ENCODE results near the gene TEC.

Gene TEC

GRCh38 chr4:48269861-48270522, 354 bp upstream of the TEC start:
- H2AFZ ChIP-seq, result peak overlapping the region; percentile 95
- no peaks in the 10 kb centered on the region for H3K27me3 ChIP-seq (ENCODE audit: control insufficient read depth, insufficient read depth, low read length)
- peak overlapping the region; percentile 73 for H3K4me3 ChIP-seq (ENCODE audit: low read depth, low read length)
- H3K9ac ChIP-seq, result no peak overlapping the region
- H3K4me1 ChIP-seq, result peaks cover 6% of the 10 kb centered on the region
- H3K4me2 ChIP-seq (ENCODE audit: low read length), result peak overlapping the region; percentile 88
- H3K36me3 ChIP-seq (ENCODE audit: control insufficient read depth, insufficient read depth, low read length), result no peaks in the 10 kb centered on the region
- H3K9me3 ChIP-seq (ENCODE audit: control insufficient read depth, low read length), result no peaks in the 10 kb centered on the region
- H3K27ac ChIP-seq, result peak overlapping the region; percentile 76
- no peaks in the 10 kb centered on the region for H3K79me2 ChIP-seq
- TF ChIP-seq, protein P1, sequence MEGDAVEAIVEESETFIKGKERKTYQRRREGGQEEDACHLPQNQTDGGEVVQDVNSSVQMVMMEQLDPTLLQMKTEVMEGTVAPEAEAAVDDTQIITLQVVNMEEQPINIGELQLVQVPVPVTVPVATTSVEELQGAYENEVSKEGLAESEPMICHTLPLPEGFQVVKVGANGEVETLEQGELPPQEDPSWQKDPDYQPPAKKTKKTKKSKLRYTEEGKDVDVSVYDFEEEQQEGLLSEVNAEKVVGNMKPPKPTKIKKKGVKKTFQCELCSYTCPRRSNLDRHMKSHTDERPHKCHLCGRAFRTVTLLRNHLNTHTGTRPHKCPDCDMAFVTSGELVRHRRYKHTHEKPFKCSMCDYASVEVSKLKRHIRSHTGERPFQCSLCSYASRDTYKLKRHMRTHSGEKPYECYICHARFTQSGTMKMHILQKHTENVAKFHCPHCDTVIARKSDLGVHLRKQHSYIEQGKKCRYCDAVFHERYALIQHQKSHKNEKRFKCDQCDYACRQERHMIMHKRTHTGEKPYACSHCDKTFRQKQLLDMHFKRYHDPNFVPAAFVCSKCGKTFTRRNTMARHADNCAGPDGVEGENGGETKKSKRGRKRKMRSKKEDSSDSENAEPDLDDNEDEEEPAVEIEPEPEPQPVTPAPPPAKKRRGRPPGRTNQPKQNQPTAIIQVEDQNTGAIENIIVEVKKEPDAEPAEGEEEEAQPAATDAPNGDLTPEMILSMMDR (IDR thresholded peaks at IDR 0.05), result no peak

GRCh38 chr4:48267574-48267973, 2.1 kb downstream of the TEC start:
- no peak overlapping the region for H3K4me3 ChIP-seq (ENCODE audit: low read depth, low read length)
- H3K79me2 ChIP-seq, result no peaks in the 10 kb centered on the region
- peaks cover 6% of the 10 kb centered on the region for H3K4me1 ChIP-seq

DNA sequence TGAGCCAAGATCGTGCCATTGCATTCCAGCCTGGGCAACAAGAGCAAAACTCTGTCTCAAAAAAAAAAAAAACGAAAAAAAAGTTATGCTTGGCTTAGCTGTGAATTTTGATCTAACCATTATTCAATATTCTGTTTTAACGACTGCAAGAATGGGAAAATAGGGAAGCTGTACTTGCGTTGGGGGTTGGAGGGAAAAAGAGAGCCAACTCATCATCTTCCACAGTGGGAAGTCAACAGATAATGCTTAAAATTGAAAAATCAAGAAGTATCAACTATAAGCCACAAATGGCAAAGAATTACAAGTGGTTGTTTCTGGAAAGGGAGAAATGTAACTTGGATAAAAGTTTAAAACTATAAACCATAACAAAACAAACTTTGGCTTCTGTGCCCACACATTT, 2.9 kb downstream of the TEC start:
- Histone ChIP-seq H2AFZ (no peak overlapping the region), H3K4me2 (ENCODE audit: low read length) (no peak overlapping the region), H3K9me3 (ENCODE audit: control insufficient read depth, low read length) (no peaks in the 10 kb centered on the region), H3K27ac (no peak overlapping the region), H3K36me3 (ENCODE audit: control insufficient read depth, insufficient read depth, low read length) (no peaks in the 10 kb centered on the region), H3K79me2 (no peaks in the 10 kb centered on the region), H3K9ac (no peak overlapping the region), H3K27me3 (ENCODE audit: control insufficient read depth, insufficient read depth, low read length) (no peaks in the 10 kb centered on the region), H3K4me1 (peaks cover 6% of the 10 kb centered on the region), H3K4me3 (ENCODE audit: low read depth, low read length) (no peak overlapping the region)
- TF ChIP-seq, protein P1 (IDR thresholded peaks at IDR 0.05), result no peak

More at GRCh38 chr4:48267574-48267973, 2.1 kb downstream of the TEC start:
- Histone ChIP-seq H3K36me3 (ENCODE audit: control insufficient read depth, insufficient read depth, low read length) (no peaks in the 10 kb centered on the region), H3K9ac (no peak overlapping the region), H3K4me2 (ENCODE audit: low read length) (no peak overlapping the region), H2AFZ (no peak overlapping the region), H3K9me3 (ENCODE audit: control insufficient read depth, low read length) (no peaks in the 10 kb centered on the region), H3K27me3 (ENCODE audit: control insufficient read depth, insufficient read depth, low read length) (no peaks in the 10 kb centered on the region), H3K27ac (no peak overlapping the region)
- TF ChIP-seq, protein P1 (IDR thresholded peaks at IDR 0.05), result no peak

GRCh38 chr4:48262926-48263325, 6.7 kb downstream of the TEC start:
- no peak overlapping the region for H2AFZ ChIP-seq
- H3K79me2 ChIP-seq, result no peaks in the 10 kb centered on the region
- H3K9ac ChIP-seq, result no peak overlapping the region
- H3K4me3 ChIP-seq (ENCODE audit: low read depth, low read length), result no peak overlapping the region
- H3K4me1 ChIP-seq, result no peaks in the 10 kb centered on the region
- H3K36me3 ChIP-seq (ENCODE audit: control insufficient read depth, insufficient read depth, low read length), result no peaks in the 10 kb centered on the region
- H3K4me2 ChIP-seq (ENCODE audit: low read length), result no peak overlapping the region
- H3K9me3 ChIP-seq (ENCODE audit: control insufficient read depth, low read length), result no peaks in the 10 kb centered on the region
- TF ChIP-seq, protein P1 (IDR thresholded peaks at IDR 0.05), result no peak
- H3K27me3 ChIP-seq (ENCODE audit: control insufficient read depth, insufficient read depth, low read length), result no peaks in the 10 kb centered on the region
- no peak overlapping the region for H3K27ac ChIP-seq

DNA sequence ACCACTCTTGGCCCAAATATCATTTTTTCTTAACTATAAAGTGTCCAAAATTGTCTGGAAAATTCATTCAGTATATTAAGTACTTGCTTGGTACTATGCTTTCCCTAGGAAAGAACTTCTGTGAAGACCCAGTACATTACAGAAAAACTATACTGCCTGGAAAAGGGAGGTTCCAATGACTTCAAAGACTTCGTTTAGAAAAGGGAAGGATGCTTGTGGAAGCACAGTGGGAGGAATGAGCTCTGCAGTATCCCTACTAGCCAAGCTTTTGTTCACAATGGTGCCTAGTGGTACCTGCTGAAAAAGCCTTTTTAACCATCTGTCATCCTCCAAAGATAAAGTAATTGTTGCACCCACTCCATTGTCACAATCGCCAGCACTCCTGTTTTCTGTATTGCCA, 7.2 kb downstream of the TEC start:
- Histone ChIP-seq H3K9ac (no peak overlapping the region), H3K27me3 (ENCODE audit: control insufficient read depth, insufficient read depth, low read length) (no peaks in the 10 kb centered on the region), H2AFZ (no peak overlapping the region), H3K4me3 (ENCODE audit: low read depth, low read length) (no peak overlapping the region), H3K4me2 (ENCODE audit: low read length) (no peak overlapping the region), H3K79me2 (no peaks in the 10 kb centered on the region), H3K4me1 (no peaks in the 10 kb centered on the region), H3K36me3 (ENCODE audit: control insufficient read depth, insufficient read depth, low read length) (no peaks in the 10 kb centered on the region), H3K9me3 (ENCODE audit: control insufficient read depth, low read length) (no peaks in the 10 kb centered on the region), H3K27ac (no peak overlapping the region)
- TF ChIP-seq, protein P1 (IDR thresholded peaks at IDR 0.05), result no peak
